Measurements from ENCODE around the gene KCNH2.

GRCh38 chr7:151013356-151013732, 35.2 kb upstream of the KCNH2 start:
- no peak for TF ChIP-seq CTCF (IDR thresholded peaks at IDR 0.05; ENCODE audit: insufficient read depth, low read length, poor library complexity, severe bottlenecking)
- no peak for TF ChIP-seq EZH2phosphoT487 (conservative IDR thresholded peaks at IDR 0.05; ENCODE audit: low read length)

All from SU-DHL-6 (cell line).